GM20000 (cell line): ENCODE results near the gene KREMEN1.

Experiments used
- DNase-seq: peaks from one replicate; pipeline ENCODE4 v3.0.0; 2012; ENCODE audit warnings: low spot score
- TF ChIP-seq, protein P1 (sequence below): IDR thresholded peaks from 2 replicates; pipeline ENCODE4 v1.5.1; 2012; ENCODE audit warnings: mild to moderate bottlenecking, control low read depth; ENCODE audit errors: extremely low read depth, missing control alignments

Gene KREMEN1

DNA sequence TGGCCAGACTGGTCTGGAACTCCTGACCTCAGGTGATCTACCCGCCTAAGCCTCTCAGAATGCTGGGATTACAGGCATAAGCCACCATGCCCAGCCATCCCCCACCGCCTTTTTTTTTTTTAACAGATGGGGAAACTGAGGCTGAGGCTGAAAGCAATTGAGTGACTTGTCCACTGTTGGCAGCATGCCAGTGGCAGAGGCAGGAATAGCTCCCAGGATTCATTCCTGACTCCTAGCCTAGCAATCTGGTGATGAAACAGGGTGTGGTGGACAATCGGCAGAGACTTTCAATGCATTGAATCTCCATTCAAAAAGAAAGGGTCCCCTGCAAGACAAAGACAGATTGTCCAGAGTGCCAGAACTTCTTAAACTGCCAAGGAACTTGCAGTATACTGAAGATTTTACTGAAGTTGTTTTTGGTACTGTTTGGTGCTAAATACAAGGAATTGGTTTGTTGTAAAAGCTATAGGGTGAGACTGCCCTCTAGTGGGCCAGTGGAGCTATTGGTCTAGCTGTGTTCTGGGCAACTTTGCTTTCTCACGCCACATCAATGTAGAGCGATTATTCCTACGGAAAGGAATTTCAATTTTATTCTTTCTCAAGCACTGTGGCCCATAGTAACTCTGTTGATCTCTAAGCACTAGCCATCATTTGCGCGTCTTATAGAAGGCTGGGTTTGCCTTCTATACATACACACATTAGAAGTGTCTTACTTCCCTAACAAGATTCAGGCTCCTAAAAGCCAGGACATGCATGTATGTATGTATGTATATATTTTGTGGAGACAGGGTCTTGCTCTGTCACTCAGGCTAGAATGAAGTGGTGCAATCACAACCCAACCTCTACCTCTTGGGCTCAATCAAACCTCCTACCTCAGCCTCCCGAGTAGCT is 32.2 kb upstream of the KREMEN1 start:
- TF ChIP-seq, protein P1, sequence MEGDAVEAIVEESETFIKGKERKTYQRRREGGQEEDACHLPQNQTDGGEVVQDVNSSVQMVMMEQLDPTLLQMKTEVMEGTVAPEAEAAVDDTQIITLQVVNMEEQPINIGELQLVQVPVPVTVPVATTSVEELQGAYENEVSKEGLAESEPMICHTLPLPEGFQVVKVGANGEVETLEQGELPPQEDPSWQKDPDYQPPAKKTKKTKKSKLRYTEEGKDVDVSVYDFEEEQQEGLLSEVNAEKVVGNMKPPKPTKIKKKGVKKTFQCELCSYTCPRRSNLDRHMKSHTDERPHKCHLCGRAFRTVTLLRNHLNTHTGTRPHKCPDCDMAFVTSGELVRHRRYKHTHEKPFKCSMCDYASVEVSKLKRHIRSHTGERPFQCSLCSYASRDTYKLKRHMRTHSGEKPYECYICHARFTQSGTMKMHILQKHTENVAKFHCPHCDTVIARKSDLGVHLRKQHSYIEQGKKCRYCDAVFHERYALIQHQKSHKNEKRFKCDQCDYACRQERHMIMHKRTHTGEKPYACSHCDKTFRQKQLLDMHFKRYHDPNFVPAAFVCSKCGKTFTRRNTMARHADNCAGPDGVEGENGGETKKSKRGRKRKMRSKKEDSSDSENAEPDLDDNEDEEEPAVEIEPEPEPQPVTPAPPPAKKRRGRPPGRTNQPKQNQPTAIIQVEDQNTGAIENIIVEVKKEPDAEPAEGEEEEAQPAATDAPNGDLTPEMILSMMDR: peak; percentile 92

GRCh38 chr22:29041408-29041807 is 31.4 kb upstream of the KREMEN1 start:
- TF ChIP-seq, protein P1: no peak
- no peak for DNase-seq

More for the DNA sequence above, 32.2 kb upstream of the KREMEN1 start:
- peak; percentile 79 for DNase-seq

- no peak for DNase-seq
- TF ChIP-seq, protein P1: no peak
Measured at GRCh38 chr22:29043906-29044575, 28.8 kb upstream of the KREMEN1 start.

DNA sequence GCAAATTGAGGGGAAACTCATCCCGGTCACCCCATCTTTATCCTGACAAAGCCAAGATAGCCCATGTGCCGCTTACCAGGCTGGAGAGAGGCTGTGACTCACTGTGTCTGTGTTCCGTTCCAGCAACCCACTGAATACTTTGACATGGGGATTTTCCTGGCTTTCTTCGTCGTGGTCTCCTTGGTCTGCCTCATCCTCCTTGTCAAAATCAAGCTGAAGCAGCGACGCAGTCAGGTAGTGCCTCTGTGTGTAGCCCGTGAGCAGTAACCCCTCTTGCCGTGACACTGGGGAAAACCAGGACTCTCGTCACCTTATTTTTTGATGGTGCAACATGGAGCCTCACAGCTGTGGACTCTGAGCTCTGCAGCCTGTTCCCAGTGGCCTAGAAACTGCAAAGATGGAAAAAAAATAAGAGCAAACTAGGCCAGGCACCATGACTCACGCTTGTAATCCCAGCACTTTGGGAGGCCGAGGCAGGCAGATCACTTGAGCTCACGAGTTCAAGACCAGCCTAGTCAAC is 28.1 kb upstream of the KREMEN1 start:
- TF ChIP-seq, protein P1: no peak
- no peak for DNase-seq

- no peak for DNase-seq
- TF ChIP-seq, protein P1: no peak
Measured at GRCh38 chr22:29048822-29049654, 23.8 kb upstream of the KREMEN1 start.

DNA sequence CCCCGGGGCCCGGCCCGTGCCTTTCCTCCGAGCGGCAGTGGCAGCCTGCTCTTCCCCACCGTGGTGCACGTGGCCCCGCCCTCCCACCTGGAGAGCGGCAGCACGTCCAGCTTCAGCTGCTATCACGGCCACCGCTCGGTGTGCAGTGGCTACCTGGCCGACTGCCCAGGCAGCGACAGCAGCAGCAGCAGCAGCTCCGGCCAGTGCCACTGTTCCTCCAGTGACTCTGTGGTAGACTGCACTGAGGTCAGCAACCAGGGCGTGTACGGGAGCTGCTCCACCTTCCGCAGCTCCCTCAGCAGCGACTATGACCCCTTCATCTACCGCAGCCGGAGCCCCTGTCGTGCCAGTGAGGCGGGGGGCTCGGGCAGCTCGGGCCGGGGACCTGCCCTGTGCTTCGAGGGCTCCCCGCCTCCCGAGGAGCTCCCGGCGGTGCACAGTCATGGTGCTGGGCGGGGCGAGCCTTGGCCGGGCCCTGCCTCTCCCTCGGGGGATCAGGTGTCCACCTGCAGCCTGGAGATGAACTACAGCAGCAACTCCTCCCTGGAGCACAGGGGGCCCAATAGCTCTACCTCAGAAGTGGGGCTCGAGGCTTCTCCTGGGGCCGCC is 23.1 kb upstream of the KREMEN1 start:
- DNase-seq: no peak
- TF ChIP-seq, protein P1: no peak
